GM13976 (cell line): ENCODE data around the gene CYGB.
"Not testable (repeated sequence)": the region's sequence is repeated elsewhere in the genome, so short reads cannot be mapped to it uniquely, and the experiment has no call there.

Source experiments
- DNase-seq: peaks from one replicate; pipeline ENCODE4 v3.0.0; 2012; ENCODE audit warnings: low spot score
- in situ Hi-C: fragments of 300-500 bp; cut with MboI; formaldehyde crosslinking; loops from one replicate; pipeline ENCODE4 v1.12.0; 2022; ENCODE audit warnings: low sequenced_read_pairs, mixed read lengths, inconsistent platforms; ENCODE audit not compliant: unreplicated experiment
- TF ChIP-seq, protein P1 (sequence below): IDR thresholded peaks from 2 replicates; pipeline ENCODE4 v1.5.1; 2012; ENCODE audit warnings: borderline replicate concordance, mild to moderate bottlenecking; ENCODE audit not compliant: insufficient read depth; ENCODE audit errors: extremely low read depth, missing control alignments, control extremely low read depth

The CYGB gene

DNA sequence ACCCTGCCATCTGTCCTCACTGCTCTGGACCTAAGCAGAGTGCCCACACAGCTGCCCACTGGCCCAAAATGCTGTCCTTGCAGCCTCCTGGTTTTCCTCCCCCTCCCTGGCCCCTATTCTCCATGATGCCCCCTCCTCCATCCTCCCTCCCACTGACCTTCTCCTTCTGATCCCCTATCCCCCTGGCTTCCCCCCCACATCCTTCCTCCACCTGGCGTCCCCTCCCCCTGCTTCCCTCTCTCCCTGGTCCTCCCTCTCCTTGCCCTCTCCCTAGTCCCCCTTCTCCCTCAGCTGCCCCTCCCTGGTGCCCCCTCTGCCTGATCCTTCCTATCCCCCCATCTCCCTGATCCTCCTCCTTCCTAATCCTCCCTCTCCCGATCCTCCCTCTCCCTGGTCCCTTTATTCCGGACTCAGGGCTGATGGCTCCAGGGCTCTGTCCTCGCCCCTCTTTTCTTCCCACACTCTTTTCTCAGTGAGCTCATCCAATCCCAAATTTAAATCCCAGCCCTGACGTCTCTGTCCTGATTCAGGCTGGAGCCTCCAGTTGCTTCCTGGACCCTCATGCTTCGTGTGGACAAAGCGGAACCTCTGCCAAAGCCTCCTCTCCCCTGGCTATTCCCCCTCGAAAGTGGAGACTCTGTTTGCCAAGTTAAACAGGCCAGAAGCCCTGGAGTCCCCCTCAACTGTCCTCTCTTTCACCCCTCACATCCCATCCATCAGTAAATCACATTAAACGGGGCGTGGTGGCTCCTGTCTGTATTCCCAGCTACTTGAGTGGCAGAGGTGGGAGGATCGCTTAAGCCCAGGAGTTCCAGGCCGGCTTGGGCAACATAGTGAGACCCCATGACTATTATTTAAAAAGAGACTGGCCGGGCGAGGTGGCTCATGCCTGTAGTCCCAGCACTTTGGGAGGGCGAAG, 18.2 kb downstream of the CYGB start:
- TF ChIP-seq, protein P1, sequence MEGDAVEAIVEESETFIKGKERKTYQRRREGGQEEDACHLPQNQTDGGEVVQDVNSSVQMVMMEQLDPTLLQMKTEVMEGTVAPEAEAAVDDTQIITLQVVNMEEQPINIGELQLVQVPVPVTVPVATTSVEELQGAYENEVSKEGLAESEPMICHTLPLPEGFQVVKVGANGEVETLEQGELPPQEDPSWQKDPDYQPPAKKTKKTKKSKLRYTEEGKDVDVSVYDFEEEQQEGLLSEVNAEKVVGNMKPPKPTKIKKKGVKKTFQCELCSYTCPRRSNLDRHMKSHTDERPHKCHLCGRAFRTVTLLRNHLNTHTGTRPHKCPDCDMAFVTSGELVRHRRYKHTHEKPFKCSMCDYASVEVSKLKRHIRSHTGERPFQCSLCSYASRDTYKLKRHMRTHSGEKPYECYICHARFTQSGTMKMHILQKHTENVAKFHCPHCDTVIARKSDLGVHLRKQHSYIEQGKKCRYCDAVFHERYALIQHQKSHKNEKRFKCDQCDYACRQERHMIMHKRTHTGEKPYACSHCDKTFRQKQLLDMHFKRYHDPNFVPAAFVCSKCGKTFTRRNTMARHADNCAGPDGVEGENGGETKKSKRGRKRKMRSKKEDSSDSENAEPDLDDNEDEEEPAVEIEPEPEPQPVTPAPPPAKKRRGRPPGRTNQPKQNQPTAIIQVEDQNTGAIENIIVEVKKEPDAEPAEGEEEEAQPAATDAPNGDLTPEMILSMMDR: no peak
- DNase-seq: no peak
- in situ Hi-C loops: no loop called here

DNA sequence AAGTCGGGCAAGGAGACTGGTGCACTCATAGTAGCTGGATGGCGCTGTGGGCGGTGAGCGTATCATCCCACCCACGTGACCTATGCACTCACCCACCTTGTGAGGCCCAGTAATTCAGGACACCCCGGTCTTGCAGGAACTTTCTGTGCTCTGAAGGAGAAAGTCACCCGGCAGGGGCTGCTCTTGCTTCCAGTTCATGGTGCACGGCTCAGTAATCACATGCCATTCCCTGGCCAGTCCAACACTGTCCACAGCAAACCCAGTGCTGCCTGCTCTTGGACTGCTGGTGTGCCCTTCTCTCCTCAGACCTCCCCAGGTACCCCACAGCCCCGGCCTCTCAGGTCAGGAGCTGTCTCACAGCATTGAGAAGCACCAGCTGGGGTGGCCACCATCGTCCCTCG, 19.9 kb downstream of the CYGB start:
- in situ Hi-C loops: no loop called here
- no peak for DNase-seq
- TF ChIP-seq, protein P1: no peak

DNA sequence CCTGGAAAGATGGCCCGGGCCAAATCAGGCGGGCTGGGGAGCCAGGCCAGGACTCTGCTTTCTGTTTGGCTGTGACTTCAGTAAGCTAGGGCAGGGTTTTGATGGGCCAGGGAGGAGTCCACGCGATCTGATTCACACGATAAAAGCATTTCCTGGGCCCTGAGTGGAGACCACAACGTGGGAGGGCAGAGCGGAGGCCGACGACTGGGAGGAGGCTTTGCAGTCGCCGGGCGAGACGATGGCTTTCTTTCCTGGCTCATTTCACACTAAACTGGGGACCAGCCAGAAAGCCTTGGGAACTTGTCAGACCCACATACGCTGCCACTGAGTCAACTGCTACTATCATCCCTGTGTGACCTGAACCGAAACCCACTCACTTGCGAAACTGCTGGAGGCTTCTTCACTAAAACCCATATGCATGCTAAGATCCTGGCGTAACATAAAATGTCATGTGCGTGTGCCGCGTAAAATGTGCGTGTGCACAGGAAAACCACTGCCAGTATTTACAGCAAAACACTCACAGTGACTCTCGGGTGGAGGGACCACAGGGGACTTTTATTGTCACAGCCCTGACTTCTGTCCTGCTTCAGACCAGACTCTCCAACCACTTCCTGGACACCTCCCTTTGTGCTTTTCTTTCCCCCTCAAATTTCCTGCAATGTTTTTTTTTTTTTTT, 22.1 kb downstream of the CYGB start:
- in situ Hi-C loops: no loop called here
- peak; percentile 73 for DNase-seq
- TF ChIP-seq, protein P1: no peak

DNA sequence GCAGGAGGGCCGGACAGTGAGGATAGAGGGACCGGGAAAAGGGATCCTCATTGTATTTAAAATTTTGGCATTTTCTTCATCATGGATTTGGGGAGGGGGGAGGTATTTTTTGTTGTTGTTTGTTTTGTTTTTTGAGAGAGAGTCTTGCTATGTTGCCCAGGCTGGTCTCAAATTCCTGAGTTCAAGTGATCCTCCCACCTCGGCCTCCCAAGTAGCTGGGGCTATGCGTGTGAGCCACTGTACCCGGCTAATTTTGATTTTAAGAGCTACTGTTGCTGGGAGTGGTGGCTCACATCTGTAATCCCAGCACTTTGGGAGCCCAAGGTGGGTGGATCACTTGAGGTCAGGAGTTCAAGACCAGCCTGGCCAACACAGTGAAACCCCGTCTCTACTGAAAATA, 23.2 kb downstream of the CYGB start:
- in situ Hi-C loops: not testable (repeated sequence)

DNA sequence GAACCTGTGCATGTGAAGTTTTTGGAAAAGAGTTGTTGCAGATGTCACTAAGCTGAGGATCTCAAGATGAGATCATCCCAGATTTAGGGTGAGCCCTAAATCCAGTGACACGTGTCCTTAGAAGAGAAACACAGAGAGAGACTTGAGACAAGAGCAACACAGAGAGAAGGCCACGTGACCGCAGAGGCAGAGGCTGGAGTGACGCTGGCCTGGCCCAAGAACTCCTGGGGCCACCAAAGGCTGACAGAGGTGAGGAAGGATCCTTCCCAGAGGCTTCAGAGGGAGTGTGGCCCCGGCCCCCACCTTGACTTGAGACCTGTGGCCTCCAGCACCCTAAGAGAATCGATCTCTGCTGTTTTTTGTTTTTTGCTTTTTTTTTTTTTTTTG, 24.2 kb downstream of the CYGB start:
- DNase-seq: no peak
- TF ChIP-seq, protein P1: no peak
- in situ Hi-C loops: no loop called here

More for the DNA sequence above, 23.2 kb downstream of the CYGB start:
- not testable (repeated sequence) for DNase-seq

DNA sequence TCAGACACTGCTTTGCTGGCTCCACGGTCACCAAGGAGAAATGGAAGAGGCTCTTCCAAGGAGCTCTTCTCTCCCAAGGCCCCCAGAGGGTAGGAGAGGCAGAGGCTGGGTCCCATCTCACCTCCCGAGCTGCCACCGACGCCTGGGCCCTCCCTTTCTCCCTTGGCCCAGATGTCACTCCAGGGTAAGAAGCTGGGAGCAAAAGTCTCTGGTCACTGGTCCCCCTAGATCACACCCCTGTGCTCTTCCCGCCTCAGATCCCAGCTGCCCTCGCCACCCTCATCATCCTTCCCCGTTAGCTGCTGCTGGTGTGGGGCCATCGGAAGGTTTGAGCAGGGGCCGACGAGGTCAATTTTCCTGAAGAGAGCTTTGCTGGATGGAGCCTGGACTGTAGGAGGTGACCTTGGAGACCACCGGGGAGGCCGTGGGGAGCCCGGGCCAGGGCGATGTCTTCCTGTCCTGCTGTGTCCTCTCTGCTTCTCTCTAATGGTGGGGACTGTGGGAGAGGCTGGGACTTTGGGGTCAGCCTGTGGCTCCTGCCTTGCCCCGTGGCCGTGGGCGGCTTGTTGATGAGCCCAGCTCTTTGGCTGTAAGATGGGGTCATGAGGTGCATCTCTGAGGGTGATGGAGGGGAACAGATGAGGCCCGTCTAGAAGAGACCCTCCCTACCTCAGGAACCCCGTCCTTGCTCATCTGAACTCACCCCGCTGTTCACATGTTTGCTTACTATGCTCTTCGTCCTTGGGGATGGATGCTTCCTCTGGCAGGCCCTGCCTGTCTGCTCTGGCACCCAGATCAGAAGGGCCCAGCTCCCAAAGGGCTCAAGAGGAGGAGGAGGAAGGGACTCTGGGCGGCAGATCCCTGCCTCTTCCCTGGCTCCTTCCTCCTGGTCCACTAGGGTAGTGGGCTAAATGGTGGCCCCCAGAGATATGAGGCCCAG, 24.9 kb downstream of the CYGB start:
- TF ChIP-seq, protein P1: no peak
- DNase-seq: no peak
- in situ Hi-C loops: no loop called here
